ENCODE results near the gene CGB5.
"Not testable (repeated sequence)": the region's sequence is repeated elsewhere in the genome, so short reads cannot be mapped to it uniquely, and the experiment has no call there.

The CGB5 gene

DNA sequence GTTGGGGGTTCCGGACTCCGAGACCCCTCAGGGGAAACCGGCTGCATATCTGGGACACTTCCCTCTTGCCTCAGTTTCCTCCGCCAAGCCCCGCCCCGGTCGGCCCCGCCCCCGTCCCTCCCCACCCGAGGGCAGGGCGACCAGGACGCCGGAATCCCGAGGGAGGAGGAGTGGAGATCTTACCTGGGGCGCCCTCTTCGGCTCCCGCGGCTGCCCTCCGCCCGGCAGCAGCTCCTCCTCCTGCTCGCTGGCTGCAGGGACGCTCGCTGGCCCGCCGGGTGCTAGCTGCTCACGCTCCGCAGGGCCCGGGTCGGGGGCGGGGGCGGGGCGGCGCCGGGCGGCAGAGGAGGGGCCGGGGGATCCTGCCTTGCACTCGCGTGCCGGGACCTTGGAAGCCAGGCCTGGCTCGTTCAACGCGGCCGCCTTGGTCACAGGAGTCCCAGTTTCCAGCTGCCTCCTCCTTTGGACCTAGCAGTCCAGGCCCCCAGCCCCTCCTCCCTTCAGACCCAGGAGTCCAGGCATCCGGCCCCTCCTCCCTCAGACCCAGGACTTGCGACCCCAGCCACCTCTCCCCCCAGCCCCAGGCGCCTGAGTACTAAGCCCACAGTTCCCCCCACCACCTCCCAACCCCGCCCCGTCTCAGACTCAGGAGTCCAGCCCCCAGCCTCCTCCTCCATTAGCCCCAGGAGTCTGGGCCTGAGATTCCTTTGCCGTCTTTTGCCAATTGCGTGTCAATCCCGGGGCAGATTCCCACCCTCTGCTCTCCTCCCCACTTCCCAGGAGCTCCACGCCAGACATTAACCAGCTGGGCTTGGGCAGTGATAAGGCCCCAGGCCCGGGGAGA is 21.3 kb downstream of the CGB5 start, which contains the start of gene NTF4:
TSS of gene NTF4 (minus strand) at position 51 of the 844 bp plus-strand sequence. CDS start 2,821 bp downstream, outside the sequence.
- Histone ChIP-seq H3K27ac (ENCODE audit: low read depth, low read length) (no peak within 1 kb of the TSS), H3K27me3 (ENCODE audit: control insufficient read depth in 1 of 2, insufficient read depth in 2 of 2, low read length in 2 of 2) (peaks cover 6 to 55% of the 10 kb centered on the region in 2 donors), H3K4me1 (ENCODE audit: insufficient read depth, low read length) (no peaks in the 10 kb centered on the region), H3K9me3 (ENCODE audit: low read length) (no peaks in the 10 kb centered on the region), H3K36me3 (ENCODE audit: insufficient read depth, low read length) (no peaks in the 10 kb centered on the region), H3K9ac (ENCODE audit: low read length) (no peak within 1 kb of the TSS), H3K4me3 (ENCODE audit: low read depth in 1 of 2, low read length in 2 of 2) (no peak within 1 kb of the TSS)

DNA sequence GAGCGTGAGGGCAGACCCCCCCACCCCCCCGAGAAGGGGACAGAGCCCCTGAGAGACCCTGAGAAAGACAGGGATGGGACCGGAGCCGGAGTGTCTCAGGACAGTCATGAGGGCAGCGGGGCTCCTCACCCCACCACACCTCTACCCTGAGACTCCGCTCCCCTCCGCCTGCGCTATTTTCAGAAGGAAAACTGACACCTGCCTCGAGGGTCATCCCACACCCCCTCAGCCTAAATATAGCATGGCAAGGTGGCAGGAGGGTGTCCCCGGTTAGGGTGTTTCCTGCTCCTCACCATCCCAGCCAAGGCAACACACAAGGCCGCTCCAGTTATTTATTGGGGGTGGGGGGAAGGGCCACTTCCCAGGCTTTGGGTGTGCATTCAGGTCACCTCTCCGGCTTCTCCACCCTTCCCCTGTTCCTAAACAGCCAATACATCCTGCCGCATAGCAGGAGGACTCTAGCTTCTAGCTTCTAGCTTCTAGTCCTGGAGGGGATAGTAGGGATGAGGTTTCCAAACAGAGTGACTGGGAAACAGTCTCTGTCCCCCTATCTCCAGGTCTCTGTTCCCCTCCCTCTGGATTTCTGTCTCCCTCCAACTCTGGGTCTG is 22.4 kb downstream of the CGB5 start:
- Histone ChIP-seq H3K27ac (ENCODE audit: low read depth, low read length) (no peak overlapping the region), H3K4me1 (ENCODE audit: insufficient read depth, low read length) (no peaks in the 10 kb centered on the region), H3K9ac (ENCODE audit: low read length) (no peak overlapping the region), H3K27me3 (ENCODE audit: control insufficient read depth in 1 of 2, insufficient read depth in 2 of 2, low read length in 2 of 2) (peaks cover 6 to 65% of the 10 kb centered on the region in 2 donors), H3K9me3 (ENCODE audit: low read length) (no peaks in the 10 kb centered on the region), H3K36me3 (ENCODE audit: insufficient read depth, low read length) (no peaks in the 10 kb centered on the region), H3K4me3 (ENCODE audit: low read depth in 1 of 2, low read length in 2 of 2) (no peak overlapping the region)

DNA sequence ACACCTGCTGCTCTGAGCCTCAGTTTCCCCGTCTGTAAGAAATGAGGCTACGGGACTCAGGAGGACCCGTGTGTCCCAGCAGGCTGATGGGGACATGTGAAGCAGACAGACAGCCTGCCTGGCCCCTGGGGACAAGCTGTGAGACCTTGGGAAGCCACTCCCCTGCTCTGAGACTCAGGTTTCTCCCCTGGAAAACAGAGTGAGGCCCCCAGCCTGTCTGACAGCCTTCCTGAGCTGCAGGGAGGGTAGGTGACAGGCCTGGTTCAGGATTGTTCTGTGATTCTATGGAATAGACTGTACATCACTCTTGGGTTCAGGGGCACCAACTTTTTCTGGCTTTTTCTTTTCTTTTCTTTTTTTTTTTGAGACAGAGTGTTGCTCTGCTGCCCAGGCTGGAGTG is 23.9 kb downstream of the CGB5 start:
- H3K4me1 ChIP-seq (ENCODE audit: insufficient read depth, low read length): no peaks in the 10 kb centered on the region
- H3K9me3 ChIP-seq (ENCODE audit: low read length): no peaks in the 10 kb centered on the region
- H3K27ac ChIP-seq (ENCODE audit: low read depth, low read length): no peak overlapping the region
- peaks cover 6 to 65% of the 10 kb centered on the region in 2 donors for H3K27me3 ChIP-seq (ENCODE audit: control insufficient read depth in 1 of 2, insufficient read depth in 2 of 2, low read length in 2 of 2)
- H3K36me3 ChIP-seq (ENCODE audit: insufficient read depth, low read length): no peaks in the 10 kb centered on the region
- no peak overlapping the region for H3K4me3 ChIP-seq (ENCODE audit: low read depth in 1 of 2, low read length in 2 of 2)
- H3K9ac ChIP-seq (ENCODE audit: low read length): no peak overlapping the region

GRCh38 chr19:49069026-49069425 is 25.4 kb downstream of the CGB5 start:
- Histone ChIP-seq H3K27me3 (ENCODE audit: control insufficient read depth in 1 of 2, insufficient read depth in 2 of 2, low read length in 2 of 2) (peaks cover 17 to 72% of the 10 kb centered on the region in 2 donors), H3K27ac (ENCODE audit: low read depth, low read length) (no peak overlapping the region), H3K4me3 (ENCODE audit: low read depth in 1 of 2, low read length in 2 of 2) (no peak overlapping the region), H3K4me1 (ENCODE audit: insufficient read depth, low read length) (no peaks in the 10 kb centered on the region), H3K36me3 (ENCODE audit: insufficient read depth, low read length) (no peaks in the 10 kb centered on the region), H3K9ac (ENCODE audit: low read length) (no peak overlapping the region), H3K9me3 (ENCODE audit: low read length) (no peaks in the 10 kb centered on the region)

- H3K9me3 ChIP-seq (ENCODE audit: low read length): no peaks in the 10 kb centered on the region
- H3K9ac ChIP-seq (ENCODE audit: low read length): no peak overlapping the region
- H3K4me3 ChIP-seq (ENCODE audit: low read depth in 1 of 2, low read length in 2 of 2): no peak overlapping the region
- H3K36me3 ChIP-seq (ENCODE audit: insufficient read depth, low read length): no peaks in the 10 kb centered on the region
- H3K27ac ChIP-seq (ENCODE audit: low read depth, low read length): no peak overlapping the region
- no peaks in the 10 kb centered on the region for H3K4me1 ChIP-seq (ENCODE audit: insufficient read depth, low read length)
- H3K27me3 ChIP-seq (ENCODE audit: control insufficient read depth in 1 of 2, insufficient read depth in 2 of 2, low read length in 2 of 2): peaks cover 13 to 65% of the 10 kb centered on the region in 2 donors
These were observed 26.8 kb downstream of the CGB5 start for GRCh38 chr19:49070416-49070815.

DNA sequence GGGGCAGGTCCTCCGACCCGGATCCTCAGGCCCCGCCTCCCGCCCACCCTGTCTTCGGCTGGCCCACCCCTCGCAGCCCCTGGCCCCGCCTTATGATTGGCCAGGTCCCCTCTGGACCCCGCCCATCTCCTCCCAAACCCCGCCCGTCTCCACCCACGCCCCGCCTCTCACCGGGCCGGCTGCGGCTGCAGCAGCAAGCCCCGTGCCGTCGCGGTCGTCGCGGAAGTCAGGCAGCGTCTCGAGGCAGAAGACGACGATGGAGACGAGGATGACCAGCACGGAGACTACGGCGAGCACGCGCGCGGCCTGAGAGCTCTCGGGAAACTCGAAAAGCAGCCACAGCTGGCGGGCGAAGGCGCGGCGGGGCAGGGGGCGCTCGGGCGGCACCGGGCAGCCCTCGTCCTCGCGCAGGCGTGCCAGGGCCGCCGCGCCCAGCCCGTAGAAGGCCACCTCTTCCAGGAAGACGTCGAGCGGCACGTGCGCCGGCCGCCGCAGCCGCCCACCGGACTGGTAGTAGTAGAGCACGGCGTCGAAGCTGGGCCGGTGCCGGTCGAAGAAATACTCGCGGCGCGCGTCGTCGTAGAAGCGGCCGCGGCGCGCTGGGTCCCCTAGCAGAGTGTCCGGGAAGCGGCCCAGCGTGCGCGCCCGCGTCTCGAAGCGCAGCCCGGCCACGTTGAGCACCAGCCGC is 28.4 kb downstream of the CGB5 start:
- Histone ChIP-seq H3K27me3 (ENCODE audit: control insufficient read depth in 1 of 2, insufficient read depth in 2 of 2, low read length in 2 of 2) (peaks cover 13 to 53% of the 10 kb centered on the region in 2 donors), H3K36me3 (ENCODE audit: insufficient read depth, low read length) (no peaks in the 10 kb centered on the region), H3K4me1 (ENCODE audit: insufficient read depth, low read length) (no peaks in the 10 kb centered on the region), H3K27ac (ENCODE audit: low read depth, low read length) (no peak overlapping the region), H3K4me3 (ENCODE audit: low read depth in 1 of 2, low read length in 2 of 2) (no peak overlapping the region), H3K9ac (ENCODE audit: low read length) (no peak overlapping the region), H3K9me3 (ENCODE audit: low read length) (no peaks in the 10 kb centered on the region)

DNA sequence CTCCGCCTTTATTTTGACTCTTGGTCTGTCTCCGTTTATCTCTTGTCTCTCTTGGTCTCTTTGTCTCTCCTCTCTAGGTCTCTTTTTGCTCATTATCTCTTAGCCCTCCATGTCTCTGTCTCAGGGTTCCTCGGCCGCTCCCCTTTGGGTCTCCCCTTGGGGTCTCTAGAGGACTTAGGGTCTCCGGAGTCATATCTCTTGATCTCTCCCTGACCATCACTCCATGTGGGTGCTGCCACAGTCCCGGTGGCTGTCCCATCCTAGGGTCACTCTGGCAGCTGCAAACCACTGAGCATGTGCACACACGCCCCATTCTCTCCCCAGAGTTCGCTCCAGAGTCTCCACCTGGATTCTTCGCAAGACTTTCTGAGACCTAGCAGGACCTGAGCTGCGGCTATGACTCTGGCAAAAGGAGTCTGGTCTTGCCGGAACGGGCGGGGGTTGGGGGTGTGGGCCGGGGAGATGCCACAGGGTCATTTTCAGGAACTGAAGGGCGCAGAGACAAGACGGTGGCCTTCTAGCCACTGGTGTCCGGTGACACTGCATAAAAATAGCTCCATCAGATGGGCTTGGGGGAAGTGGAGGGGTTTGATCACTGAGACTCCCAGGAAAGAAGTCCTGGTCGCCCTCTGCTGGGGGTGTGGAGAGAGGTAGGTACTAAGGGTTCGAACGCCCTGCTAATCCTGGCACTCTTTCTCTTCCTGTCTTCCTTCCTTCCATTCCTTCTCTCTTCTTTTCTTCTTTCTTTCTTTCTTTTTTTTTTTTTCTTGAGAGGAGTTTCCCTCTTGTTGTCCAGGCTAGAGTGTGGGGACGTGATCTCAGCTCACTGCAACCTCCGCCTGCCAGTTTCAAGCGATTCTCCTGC is 30.1 kb downstream of the CGB5 start:
- Histone ChIP-seq H3K27ac (ENCODE audit: low read depth, low read length) (no peak overlapping the region), H3K4me1 (ENCODE audit: insufficient read depth, low read length) (no peaks in the 10 kb centered on the region), H3K27me3 (ENCODE audit: control insufficient read depth in 1 of 2, insufficient read depth in 2 of 2, low read length in 2 of 2) (peaks cover 13 to 46% of the 10 kb centered on the region in 2 donors)

GRCh38 chr19:49074869-49075268 is 31.2 kb downstream of the CGB5 start:
- not testable (repeated sequence) for H3K9ac ChIP-seq (ENCODE audit: low read length); H3K9me3 ChIP-seq (ENCODE audit: low read length); H3K4me3 ChIP-seq (ENCODE audit: low read depth in 1 of 2, low read length in 2 of 2); H3K4me1 ChIP-seq (ENCODE audit: insufficient read depth, low read length); H3K27ac ChIP-seq (ENCODE audit: low read depth, low read length); H3K36me3 ChIP-seq (ENCODE audit: insufficient read depth, low read length)
- peaks cover 13 to 39% of the 10 kb centered on the region in 2 donors for H3K27me3 ChIP-seq (ENCODE audit: control insufficient read depth in 1 of 2, insufficient read depth in 2 of 2, low read length in 2 of 2)

More for the DNA sequence above, 30.1 kb downstream of the CGB5 start:
- Histone ChIP-seq H3K9me3 (ENCODE audit: low read length) (no peaks in the 10 kb centered on the region), H3K4me3 (ENCODE audit: low read depth in 1 of 2, low read length in 2 of 2) (no peak overlapping the region), H3K36me3 (ENCODE audit: insufficient read depth, low read length) (no peaks in the 10 kb centered on the region), H3K9ac (ENCODE audit: low read length) (no peak overlapping the region)

DNA sequence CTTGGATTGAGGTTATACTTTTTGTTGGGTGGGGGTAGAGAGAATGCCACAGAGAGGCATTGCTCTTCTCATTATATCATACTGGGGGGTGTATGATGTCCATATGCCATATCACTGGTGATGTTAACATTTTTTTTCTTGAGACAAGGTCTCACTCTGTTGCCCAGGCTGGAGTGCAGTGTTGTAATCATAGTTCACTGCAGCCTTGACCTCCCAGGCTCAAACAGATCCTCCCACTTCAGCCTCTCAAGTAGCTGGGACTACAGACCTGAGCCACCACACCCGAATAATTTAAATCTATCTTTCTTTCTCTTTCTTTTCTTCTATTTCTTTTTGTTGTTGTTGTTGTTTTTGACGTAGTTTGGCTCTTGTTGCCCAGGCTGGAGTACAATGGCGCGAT is 36.7 kb downstream of the CGB5 start:
- no peak overlapping the region for H3K4me3 ChIP-seq (ENCODE audit: low read depth in 1 of 2, low read length in 2 of 2)
- no peak overlapping the region for H3K9ac ChIP-seq (ENCODE audit: low read length)
- no peaks in the 10 kb centered on the region for H3K9me3 ChIP-seq (ENCODE audit: low read length)
- H3K4me1 ChIP-seq (ENCODE audit: insufficient read depth, low read length): no peaks in the 10 kb centered on the region
- no peaks in the 10 kb centered on the region for H3K27me3 ChIP-seq (ENCODE audit: control insufficient read depth in 1 of 2, insufficient read depth in 2 of 2, low read length in 2 of 2)
- no peaks in the 10 kb centered on the region for H3K36me3 ChIP-seq (ENCODE audit: insufficient read depth, low read length)
- H3K27ac ChIP-seq (ENCODE audit: low read depth, low read length): no peak overlapping the region

DNA sequence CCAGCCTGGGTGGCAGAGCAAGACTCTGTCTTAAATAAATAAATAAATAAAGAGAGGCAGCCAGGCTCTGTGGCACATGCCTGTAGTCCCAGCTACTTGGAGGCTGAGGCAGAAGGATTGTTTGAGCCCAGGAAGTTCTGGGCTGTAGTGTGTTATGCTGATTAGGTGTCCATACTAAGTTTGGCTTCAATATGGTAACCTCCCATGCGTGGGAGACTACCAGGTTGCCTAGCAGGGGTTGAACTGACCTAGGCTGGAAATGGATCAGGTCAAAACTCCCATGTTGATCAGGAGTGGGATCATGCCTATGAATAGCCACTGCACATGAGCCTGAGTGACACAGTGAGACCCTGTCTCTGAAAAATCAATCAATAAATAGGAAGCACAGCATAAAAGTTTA is 37.6 kb downstream of the CGB5 start:
- Histone ChIP-seq H3K27me3 (ENCODE audit: control insufficient read depth in 1 of 2, insufficient read depth in 2 of 2, low read length in 2 of 2) (no peaks in the 10 kb centered on the region), H3K36me3 (ENCODE audit: insufficient read depth, low read length) (no peaks in the 10 kb centered on the region), H3K27ac (ENCODE audit: low read depth, low read length) (no peak overlapping the region), H3K9me3 (ENCODE audit: low read length) (no peaks in the 10 kb centered on the region), H3K4me1 (ENCODE audit: insufficient read depth, low read length) (peaks cover 3% of the 10 kb centered on the region), H3K4me3 (ENCODE audit: low read depth in 1 of 2, low read length in 2 of 2) (no peak overlapping the region), H3K9ac (ENCODE audit: low read length) (no peak overlapping the region)
